MG63 (cell line): ENCODE measurements around the gene INSYN2B. TPM values are rescaled to one million over a fixed set of nuclear protein-coding genes. Genes with fewer than 3 reads are reported as not detected.

Experiments
- DNase-seq: peaks from one replicate; pipeline ENCODE4 v3.0.0-alpha.2; 2020
- H3K27me3 ChIP-seq: fragments of 250-450 bp; sonication (Bioruptor Pico); 2 replicates; pipeline ENCODE4 v1.5.1; 2020; ENCODE audit warnings: mild to moderate bottlenecking, moderate library complexity
- H3K36me3 ChIP-seq: fragments of 250-450 bp; sonication (Bioruptor Pico); 2 replicates; pipeline ENCODE4 v1.5.1; 2020; ENCODE audit warnings: mild to moderate bottlenecking, moderate library complexity
- H3K4me3 ChIP-seq: fragments of 250-450 bp; sonication (Bioruptor Pico); 2 replicates; pipeline ENCODE4 v1.5.1; 2020; ENCODE audit warnings: mild to moderate bottlenecking, moderate library complexity
- H3K9me3 ChIP-seq: fragments of 250-450 bp; sonication (Bioruptor Pico); 2 replicates; pipeline ENCODE4 v1.5.1; 2020; ENCODE audit warnings: mild to moderate bottlenecking, moderate library complexity
- total RNA-seq: library from RNA; depleted of rRNA; stranded (reverse); fragments of >200 nt; shearing (Covaris generic); gene quantifications from 2 replicates; pipeline ENCODE4 v1.2.3, GENCODE V29; 2014; ENCODE audit warnings: low replicate concordance

The INSYN2B gene
- total RNA-seq, 1 experiment from 2014 or later = 7.8 TPM

- Histone ChIP-seq H3K36me3 (peaks cover 32% of the 10 kb centered on the region), H3K4me3 (no peak overlapping the region), H3K27me3 (no peaks in the 10 kb centered on the region), H3K9me3 (no peaks in the 10 kb centered on the region)
- DNase-seq = no peak
Observed at GRCh38 chr5:169886677-169887076, 93.6 kb downstream of the INSYN2B start.

- Histone ChIP-seq H3K36me3 (peaks cover 38% of the 10 kb centered on the region), H3K4me3 (no peak overlapping the region), H3K27me3 (no peaks in the 10 kb centered on the region), H3K9me3 (no peaks in the 10 kb centered on the region)
- no peak for DNase-seq
Observed at GRCh38 chr5:169886033-169886432, 94.3 kb downstream of the INSYN2B start.

- H3K9me3 ChIP-seq = no peaks in the 10 kb centered on the region
- H3K27me3 ChIP-seq = no peaks in the 10 kb centered on the region
- no peak for DNase-seq
- peaks cover 72% of the 10 kb centered on the region for H3K36me3 ChIP-seq
- no peak overlapping the region for H3K4me3 ChIP-seq
Observed at GRCh38 chr5:169881702-169882303, 98.5 kb downstream of the INSYN2B start.

- Histone ChIP-seq H3K36me3 (peaks cover 80% of the 10 kb centered on the region), H3K4me3 (no peak overlapping the region), H3K27me3 (no peaks in the 10 kb centered on the region), H3K9me3 (no peaks in the 10 kb centered on the region)
- no peak for DNase-seq
Observed at GRCh38 chr5:169880785-169881184, 99.5 kb downstream of the INSYN2B start.

- Histone ChIP-seq H3K36me3 (peaks cover 80% of the 10 kb centered on the region), H3K9me3 (no peaks in the 10 kb centered on the region), H3K27me3 (no peaks in the 10 kb centered on the region), H3K4me3 (no peak overlapping the region)
- no peak for DNase-seq
Observed at GRCh38 chr5:169880012-169880663, 100.2 kb downstream of the INSYN2B start.

GRCh38 chr5:169876386-169876785 lies 103.9 kb downstream of the INSYN2B start:
- no peak for DNase-seq
- no peaks in the 10 kb centered on the region for H3K9me3 ChIP-seq
- H3K27me3 ChIP-seq = no peaks in the 10 kb centered on the region
- peaks cover 51% of the 10 kb centered on the region for H3K36me3 ChIP-seq
- no peak overlapping the region for H3K4me3 ChIP-seq

GRCh38 chr5:169875731-169876130 lies 104.6 kb downstream of the INSYN2B start:
- H3K27me3 ChIP-seq = no peaks in the 10 kb centered on the region
- H3K36me3 ChIP-seq = peaks cover 49% of the 10 kb centered on the region
- H3K9me3 ChIP-seq = no peaks in the 10 kb centered on the region
- DNase-seq = no peak
- H3K4me3 ChIP-seq = no peak overlapping the region

GRCh38 chr5:169875091-169875728 lies 105.1 kb downstream of the INSYN2B start:
- Histone ChIP-seq H3K27me3 (no peaks in the 10 kb centered on the region), H3K4me3 (no peak overlapping the region), H3K36me3 (peaks cover 44% of the 10 kb centered on the region), H3K9me3 (no peaks in the 10 kb centered on the region)
- no peak for DNase-seq

- no peak for DNase-seq
- Histone ChIP-seq H3K36me3 (peaks cover 40% of the 10 kb centered on the region), H3K9me3 (no peaks in the 10 kb centered on the region)
Observed at GRCh38 chr5:169874621-169875020, 105.7 kb downstream of the INSYN2B start.

GRCh38 chr5:169873642-169874041 lies 106.7 kb downstream of the INSYN2B start:
- Histone ChIP-seq H3K4me3 (no peak overlapping the region), H3K27me3 (no peaks in the 10 kb centered on the region), H3K36me3 (peaks cover 38% of the 10 kb centered on the region), H3K9me3 (no peaks in the 10 kb centered on the region)
- peak; percentile 19 for DNase-seq

More at GRCh38 chr5:169874621-169875020, 105.7 kb downstream of the INSYN2B start:
- Histone ChIP-seq H3K27me3 (no peaks in the 10 kb centered on the region), H3K4me3 (no peak overlapping the region)

- H3K36me3 ChIP-seq = peaks cover 24% of the 10 kb centered on the region
- no peaks in the 10 kb centered on the region for H3K9me3 ChIP-seq
- H3K27me3 ChIP-seq = no peaks in the 10 kb centered on the region
- peak; percentile 72 for DNase-seq
- H3K4me3 ChIP-seq = no peak overlapping the region
Observed at GRCh38 chr5:169871826-169872490, 108.3 kb downstream of the INSYN2B start.

- no peaks in the 10 kb centered on the region for H3K9me3 ChIP-seq
- peak; percentile 57 for DNase-seq
- H3K4me3 ChIP-seq = no peak overlapping the region
- peaks cover 20% of the 10 kb centered on the region for H3K36me3 ChIP-seq
- H3K27me3 ChIP-seq = no peaks in the 10 kb centered on the region
Observed at GRCh38 chr5:169870211-169870610, 110.1 kb downstream of the INSYN2B start.

- Histone ChIP-seq H3K9me3 (no peaks in the 10 kb centered on the region), H3K36me3 (peaks cover 26% of the 10 kb centered on the region), H3K4me3 (no peak overlapping the region), H3K27me3 (no peaks in the 10 kb centered on the region)
- no peak for DNase-seq
Observed at GRCh38 chr5:169869066-169869465, 111.2 kb downstream of the INSYN2B start.

- no peak for DNase-seq
- H3K4me3 ChIP-seq = no peak overlapping the region
- peaks cover 44% of the 10 kb centered on the region for H3K36me3 ChIP-seq
- no peaks in the 10 kb centered on the region for H3K9me3 ChIP-seq
- no peaks in the 10 kb centered on the region for H3K27me3 ChIP-seq
Observed at GRCh38 chr5:169867347-169867746, 112.9 kb downstream of the INSYN2B start.

GRCh38 chr5:169864483-169864882 lies 115.8 kb downstream of the INSYN2B start:
- no peaks in the 10 kb centered on the region for H3K9me3 ChIP-seq
- peaks cover 53% of the 10 kb centered on the region for H3K36me3 ChIP-seq
- no peak overlapping the region for H3K4me3 ChIP-seq
- H3K27me3 ChIP-seq = no peaks in the 10 kb centered on the region
- no peak for DNase-seq

- H3K9me3 ChIP-seq = no peaks in the 10 kb centered on the region
- H3K36me3 ChIP-seq = peaks cover 48% of the 10 kb centered on the region
- no peak for DNase-seq
- H3K4me3 ChIP-seq = no peak overlapping the region
- no peaks in the 10 kb centered on the region for H3K27me3 ChIP-seq
Observed at GRCh38 chr5:169862391-169862811, 117.9 kb downstream of the INSYN2B start.

GRCh38 chr5:169861934-169862333 lies 118.4 kb downstream of the INSYN2B start:
- peak; percentile 81 for DNase-seq
- Histone ChIP-seq H3K36me3 (peaks cover 48% of the 10 kb centered on the region), H3K9me3 (no peaks in the 10 kb centered on the region), H3K4me3 (no peak overlapping the region), H3K27me3 (no peaks in the 10 kb centered on the region)
